Calu3 (cell line): ENCODE data around the gene PRR5. TPM values are rescaled to one million over a fixed set of nuclear protein-coding genes. Genes with fewer than 3 reads are reported as not detected.

ENCODE experiments used
- BruUV-seq: library from RNA; stranded (reverse); fragments of 400-500 nt; replicated peaks from 2 replicates; lab custom pipeline; 2021; lab: Mats Ljungman, UMichigan
- CTCF ChIA-PET: fragments of 300-600 bp; sonication (Branson Sonifier 250); formaldehyde crosslinking; loops from one replicate; lab custom pipeline; 2022; ENCODE audit warnings: antibody characterized with exemption; lab: Charles Lee
- DNase-seq: peaks from one replicate; pipeline ENCODE4 v3.0.0; 2022
- H3K27ac Mint-ChIP-seq: one replicate; pipeline ENCODE4 v1.8.0; 2022; ENCODE audit warnings: mixed read lengths; ENCODE audit not compliant: unreplicated experiment
- H3K27me3 Mint-ChIP-seq: one replicate; pipeline ENCODE4 v1.8.0; 2022; ENCODE audit warnings: mixed read lengths; ENCODE audit not compliant: unreplicated experiment
- H3K36me3 Mint-ChIP-seq: one replicate; pipeline ENCODE4 v1.8.0; 2022; ENCODE audit warnings: mild to moderate bottlenecking, moderate library complexity, mixed read lengths; ENCODE audit not compliant: insufficient read depth, unreplicated experiment
- H3K4me1 Mint-ChIP-seq: one replicate; pipeline ENCODE4 v1.8.0; 2022; ENCODE audit warnings: mild to moderate bottlenecking, low read depth, mixed read lengths; ENCODE audit not compliant: unreplicated experiment
- H3K4me3 Mint-ChIP-seq: one replicate; pipeline ENCODE4 v1.8.0; 2022; ENCODE audit warnings: mild to moderate bottlenecking, low read depth, moderate library complexity, mixed read lengths; ENCODE audit not compliant: unreplicated experiment
- H3K9me3 Mint-ChIP-seq: one replicate; pipeline ENCODE4 v1.8.0; 2022; ENCODE audit warnings: low read depth, mixed read lengths; ENCODE audit not compliant: unreplicated experiment
- intact Hi-C: fragments of 100-400 bp; cut with micrococcal nuclease; formaldehyde crosslinking; loops from one replicate; pipeline ENCODE4 v1.10.0; 2022; ENCODE audit not compliant: unreplicated experiment
- total RNA-seq: library from RNA; stranded (reverse); gene quantifications from 2 replicates; pipeline ENCODE4 v1.2.3, GENCODE V29; 2022
- TF ChIP-seq, protein P1 (sequence below): fragments of 200-600 bp; IDR thresholded peaks from one replicate; pipeline ENCODE4 v1.8.0; 2022; ENCODE audit warnings: antibody characterized with exemption; ENCODE audit not compliant: unreplicated experiment

PRR5 gene
- total RNA-seq, 1 experiment from 2014 or later, result 12.5 TPM

GRCh38 chr22:44776605-44777363 lies 74.8 kb downstream of the PRR5 start:
- Mint-ChIP-seq H3K36me3 (peaks cover 21% of the 10 kb centered on the region), H3K9me3 (no peaks in the 10 kb centered on the region), H3K27ac (no peak overlapping the region), H3K4me1 (peaks cover 4% of the 10 kb centered on the region), H3K27me3 (no peaks in the 10 kb centered on the region), H3K4me3 (no peak overlapping the region)
- TF ChIP-seq, protein P1, sequence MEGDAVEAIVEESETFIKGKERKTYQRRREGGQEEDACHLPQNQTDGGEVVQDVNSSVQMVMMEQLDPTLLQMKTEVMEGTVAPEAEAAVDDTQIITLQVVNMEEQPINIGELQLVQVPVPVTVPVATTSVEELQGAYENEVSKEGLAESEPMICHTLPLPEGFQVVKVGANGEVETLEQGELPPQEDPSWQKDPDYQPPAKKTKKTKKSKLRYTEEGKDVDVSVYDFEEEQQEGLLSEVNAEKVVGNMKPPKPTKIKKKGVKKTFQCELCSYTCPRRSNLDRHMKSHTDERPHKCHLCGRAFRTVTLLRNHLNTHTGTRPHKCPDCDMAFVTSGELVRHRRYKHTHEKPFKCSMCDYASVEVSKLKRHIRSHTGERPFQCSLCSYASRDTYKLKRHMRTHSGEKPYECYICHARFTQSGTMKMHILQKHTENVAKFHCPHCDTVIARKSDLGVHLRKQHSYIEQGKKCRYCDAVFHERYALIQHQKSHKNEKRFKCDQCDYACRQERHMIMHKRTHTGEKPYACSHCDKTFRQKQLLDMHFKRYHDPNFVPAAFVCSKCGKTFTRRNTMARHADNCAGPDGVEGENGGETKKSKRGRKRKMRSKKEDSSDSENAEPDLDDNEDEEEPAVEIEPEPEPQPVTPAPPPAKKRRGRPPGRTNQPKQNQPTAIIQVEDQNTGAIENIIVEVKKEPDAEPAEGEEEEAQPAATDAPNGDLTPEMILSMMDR, result no peak
- no TSS peak for BruUV-seq
- intact Hi-C loops, result no loop called here
- DNase-seq, result no peak
- CTCF ChIA-PET, result no interaction called here

GRCh38 chr22:44777364-44777755 lies 75.4 kb downstream of the PRR5 start:
- H3K4me3 Mint-ChIP-seq, result no peak overlapping the region
- intact Hi-C loops, result no loop called here
- no peaks in the 10 kb centered on the region for H3K4me1 Mint-ChIP-seq
- no peak overlapping the region for H3K27ac Mint-ChIP-seq
- H3K27me3 Mint-ChIP-seq, result no peaks in the 10 kb centered on the region
- no TSS peak for BruUV-seq
- H3K36me3 Mint-ChIP-seq, result peaks cover 16% of the 10 kb centered on the region
- CTCF ChIA-PET, result no interaction called here
- no peaks in the 10 kb centered on the region for H3K9me3 Mint-ChIP-seq
- no peak for DNase-seq
- TF ChIP-seq, protein P1, result no peak

GRCh38 chr22:44780876-44781449 lies 79.0 kb downstream of the PRR5 start:
- TF ChIP-seq, protein P1, result no peak
- Mint-ChIP-seq H3K9me3 (no peaks in the 10 kb centered on the region), H3K27me3 (no peaks in the 10 kb centered on the region), H3K27ac (no peak overlapping the region), H3K36me3 (peaks cover 25% of the 10 kb centered on the region), H3K4me3 (no peak overlapping the region), H3K4me1 (peaks cover 12% of the 10 kb centered on the region)
- BruUV-seq, result no TSS peak
- intact Hi-C loops, result no loop called here
- CTCF ChIA-PET, result no interaction called here
- no peak for DNase-seq

DNA sequence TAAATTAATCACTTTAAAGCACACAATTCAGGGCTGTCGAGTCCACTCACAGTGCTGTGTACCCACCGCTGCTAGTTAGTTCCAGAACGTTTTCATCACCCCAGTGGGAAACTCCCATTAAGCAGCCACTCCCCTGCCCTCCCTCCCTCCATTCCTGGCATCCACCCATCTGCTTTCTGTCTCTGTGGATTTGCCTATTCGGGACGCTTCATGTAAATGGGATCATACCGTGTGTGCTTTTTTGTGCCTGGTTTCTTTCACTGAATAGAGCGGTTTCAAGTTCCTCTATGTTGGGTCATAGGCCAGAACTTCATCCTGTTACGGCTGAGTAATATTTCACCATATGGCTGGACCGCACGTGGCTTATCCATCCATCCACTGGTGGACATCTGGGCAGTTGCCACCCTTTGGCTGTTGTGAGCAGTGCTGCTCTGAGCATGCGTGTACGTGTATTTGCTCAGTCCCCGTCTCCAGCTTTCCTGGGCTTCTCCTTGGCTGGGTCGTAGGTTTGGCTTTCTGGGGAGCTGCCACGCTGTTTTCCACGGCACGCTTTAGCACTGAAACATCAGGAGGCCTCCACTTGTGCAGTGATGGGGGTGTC lies 80.5 kb downstream of the PRR5 start:
- intact Hi-C loops, result no loop called here
- Mint-ChIP-seq H3K27ac (no peak overlapping the region), H3K4me3 (no peak overlapping the region), H3K27me3 (no peaks in the 10 kb centered on the region), H3K4me1 (peaks cover 12% of the 10 kb centered on the region), H3K36me3 (peaks cover 40% of the 10 kb centered on the region), H3K9me3 (no peaks in the 10 kb centered on the region)
- no peak for DNase-seq
- CTCF ChIA-PET, result no interaction called here
- TF ChIP-seq, protein P1, result no peak
- BruUV-seq, result no TSS peak
